ENCODE data around the gene AHNAK2.
"Not testable (repeated sequence)": the region's sequence is repeated elsewhere in the genome, so short reads cannot be mapped to it uniquely, and the experiment has no call there.

Gene AHNAK2

DNA sequence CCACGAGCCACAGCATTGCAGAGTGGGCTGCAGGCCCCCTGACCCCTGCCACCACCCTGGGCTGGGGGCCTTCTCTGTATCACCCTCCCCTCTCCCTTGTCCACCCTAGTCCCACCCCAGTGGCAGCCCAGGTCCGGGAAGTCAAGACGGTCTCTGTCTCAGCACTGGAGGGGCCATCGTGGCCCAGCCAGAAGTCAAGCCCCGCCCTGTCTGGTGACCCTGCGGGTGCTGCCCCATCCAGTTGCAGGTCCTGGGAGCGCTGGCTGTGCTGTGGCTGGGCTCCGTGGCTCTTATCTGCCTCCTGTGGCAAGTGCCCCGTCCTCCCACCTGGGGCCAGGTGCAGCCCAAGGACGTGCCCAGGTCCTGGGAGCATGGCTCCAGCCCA, 50.8 kb downstream of the AHNAK2 start:
- no peak for DNase-seq (ENCODE audit: low read depth in 2 of 2)

- DNase-seq (ENCODE audit: low read depth in 2 of 2) = no peak
Observed at GRCh38 chr14:104926619-104927431, 51.3 kb downstream of the AHNAK2 start.

GRCh38 chr14:104925855-104926609, 52.1 kb downstream of the AHNAK2 start:
- DNase-seq (ENCODE audit: low read depth in 2 of 2) = no peak

DNA sequence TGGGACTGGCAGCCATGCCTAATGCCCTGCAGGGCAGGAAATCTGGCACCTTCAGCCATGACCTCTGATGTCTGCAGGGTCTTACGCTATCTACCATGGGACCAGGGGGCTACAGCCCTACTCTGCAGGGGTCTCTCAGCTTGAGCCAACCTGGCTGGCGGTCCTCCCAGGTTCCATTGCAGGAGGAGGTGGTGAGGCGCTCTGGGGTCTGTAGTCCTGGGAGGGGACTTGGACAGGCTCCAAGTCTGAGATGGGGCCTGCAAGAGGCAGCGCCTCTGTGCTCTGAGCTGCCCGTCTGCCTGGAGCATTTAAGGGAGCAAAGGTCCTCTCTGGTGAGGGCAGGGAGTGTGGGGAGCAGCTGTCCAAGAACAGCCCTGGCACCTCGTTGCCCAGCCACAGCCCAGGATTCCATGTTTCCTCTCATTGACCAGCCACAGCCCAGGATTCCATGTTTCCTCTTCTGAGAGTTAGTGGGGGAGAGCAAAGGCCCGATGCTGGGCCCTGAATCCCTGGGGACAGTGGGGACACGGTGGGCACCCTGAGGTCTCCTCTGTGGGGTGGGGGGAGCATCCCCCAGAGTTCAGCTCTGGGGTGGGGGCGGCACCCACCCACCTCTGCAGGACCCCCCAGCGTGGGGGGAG, 52.8 kb downstream of the AHNAK2 start:
- no peak for DNase-seq (ENCODE audit: low read depth in 2 of 2)

GRCh38 chr14:104924421-104925213, 53.6 kb downstream of the AHNAK2 start, which contains the start of gene PLD4:
PLD4 (plus strand) TSS chr14:104924879; CDS start chr14:104927141, 2,262 bp downstream.
- DNase-seq (ENCODE audit: low read depth in 2 of 2) = no peak

- DNase-seq (ENCODE audit: low read depth in 2 of 2) = no peak
Observed at GRCh38 chr14:104923640-104924420, 54.3 kb downstream of the AHNAK2 start.

- no peak for DNase-seq (ENCODE audit: low read depth in 2 of 2)
Observed at GRCh38 chr14:104919993-104920315, 58.2 kb downstream of the AHNAK2 start.

DNA sequence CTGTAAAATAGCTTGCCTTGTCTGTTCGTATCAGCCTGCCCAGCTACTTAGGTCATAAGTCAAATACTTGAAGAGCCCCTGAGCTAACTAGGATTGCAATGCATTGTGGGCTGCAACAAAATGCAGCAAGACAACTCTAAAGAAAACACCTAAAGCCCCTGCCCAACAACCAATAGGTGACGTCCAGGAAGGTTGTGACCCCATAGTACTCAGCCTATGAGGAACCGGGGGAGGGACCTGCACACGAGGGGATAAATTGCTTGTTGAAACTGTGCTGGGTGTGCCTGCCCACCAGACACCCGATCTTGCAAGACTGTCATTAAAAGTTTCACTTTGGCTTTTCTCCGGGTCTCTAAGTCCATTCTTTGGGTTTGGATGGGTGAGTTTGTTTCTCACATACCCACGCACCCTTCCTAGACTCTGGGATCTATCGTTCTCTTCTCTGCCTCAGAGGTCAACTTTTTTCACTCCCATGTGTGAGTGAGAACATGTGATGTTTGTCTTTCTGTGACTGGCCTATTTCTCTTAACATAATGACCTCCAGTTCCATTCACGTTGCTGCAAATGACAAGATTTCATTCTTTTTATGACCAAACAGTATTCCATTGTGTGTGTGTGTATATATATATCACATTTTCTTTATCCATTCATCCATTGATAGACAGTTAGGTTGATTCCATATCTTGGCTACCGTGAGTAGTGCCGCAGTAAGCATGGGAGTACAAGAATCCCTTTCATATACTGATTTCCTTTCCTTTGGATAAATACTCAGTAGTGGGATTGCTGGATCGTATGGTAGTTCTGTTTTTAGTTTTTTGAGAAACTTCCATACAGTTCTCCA, 58.8 kb downstream of the AHNAK2 start:
- not testable (repeated sequence) for DNase-seq (ENCODE audit: low read depth in 2 of 2)

GRCh38 chr14:104917993-104918392, 60.2 kb downstream of the AHNAK2 start:
- DNase-seq (ENCODE audit: low read depth in 2 of 2) = no peak

GRCh38 chr14:104917116-104917515, 61.1 kb downstream of the AHNAK2 start:
- no peak for DNase-seq (ENCODE audit: low read depth in 2 of 2)

DNA sequence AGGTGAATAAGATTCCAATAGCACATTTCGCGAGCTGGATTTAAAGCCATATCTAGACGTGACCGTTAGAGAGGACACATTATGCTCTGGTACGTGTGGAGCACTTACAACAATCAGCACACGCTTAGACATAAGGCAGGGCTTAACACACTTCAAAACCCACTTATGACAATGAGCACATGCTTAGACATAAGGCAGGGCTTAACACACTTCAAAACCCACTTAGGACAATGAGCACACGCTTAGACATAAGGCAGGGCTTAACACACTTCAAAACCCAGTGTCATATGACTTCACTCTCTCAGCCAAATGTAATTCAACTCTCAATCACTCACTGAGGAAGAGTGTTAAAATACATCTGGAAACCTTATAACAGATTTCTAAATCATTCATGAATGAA, 64.7 kb downstream of the AHNAK2 start:
- no peak for DNase-seq (ENCODE audit: low read depth in 2 of 2)

DNA sequence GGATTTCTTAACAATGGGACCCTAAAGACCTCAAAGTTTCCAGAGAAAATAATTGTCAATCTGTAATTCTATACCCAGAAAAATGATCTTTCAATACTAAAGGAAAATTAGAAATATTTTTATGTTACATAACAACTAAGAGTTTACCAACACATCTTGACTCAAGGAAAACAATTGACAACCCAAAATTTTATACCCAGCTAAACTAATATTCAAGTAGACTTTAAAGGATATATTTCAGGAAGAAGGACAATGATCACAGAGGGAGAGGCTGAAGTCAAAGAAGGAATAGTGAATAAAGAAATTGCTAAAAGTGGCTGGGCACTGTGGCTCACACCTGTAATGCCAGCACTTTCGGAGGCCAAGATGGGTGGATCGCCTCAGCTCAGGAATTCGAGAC, 66.1 kb downstream of the AHNAK2 start:
- DNase-seq (ENCODE audit: low read depth in 2 of 2) = no peak

GRCh38 chr14:104908303-104908702, 69.9 kb downstream of the AHNAK2 start:
- no peak for DNase-seq (ENCODE audit: low read depth in 2 of 2)

DNA sequence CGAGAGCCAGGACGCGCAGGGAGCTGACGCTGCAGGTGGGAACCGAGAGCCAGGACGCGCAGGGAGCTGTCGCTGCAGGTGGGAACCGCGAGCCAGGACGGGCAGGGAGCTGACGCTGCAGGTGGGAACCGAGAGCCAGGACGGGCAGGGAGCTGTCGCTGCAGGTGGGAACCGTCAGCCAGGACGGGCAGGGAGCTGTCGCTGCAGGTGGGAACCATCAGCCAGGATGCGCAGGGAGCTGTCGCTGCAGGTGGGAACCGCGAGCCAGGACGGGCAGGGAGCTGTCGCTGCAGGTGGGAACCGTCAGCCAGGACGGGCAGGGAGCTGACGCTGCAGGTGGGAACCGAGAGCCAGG, 72.6 kb downstream of the AHNAK2 start:
- not testable (repeated sequence) for DNase-seq (ENCODE audit: low read depth in 2 of 2)

- not testable (repeated sequence) for DNase-seq (ENCODE audit: low read depth in 2 of 2)
Observed at GRCh38 chr14:104904650-104905578, 73.3 kb downstream of the AHNAK2 start.

GRCh38 chr14:104903990-104904389, 74.2 kb downstream of the AHNAK2 start:
- DNase-seq (ENCODE audit: low read depth in 2 of 2) = no peak

GRCh38 chr14:104900639-104901512, 77.3 kb downstream of the AHNAK2 start:
- DNase-seq (ENCODE audit: low read depth in 2 of 2) = no peak

- DNase-seq (ENCODE audit: low read depth in 2 of 2) = no peak
Observed at GRCh38 chr14:104899781-104900180, 78.4 kb downstream of the AHNAK2 start.
